ENCODE data around the gene SLC39A2.
"Not testable (repeated sequence)": the region's sequence is repeated elsewhere in the genome, so short reads cannot be mapped to it uniquely, and the experiment has no call there.

The SLC39A2 gene

GRCh38 chr14:21039585-21040369 lies 40.7 kb downstream of the SLC39A2 start:
- TF ChIP-seq TARDBP (IDR thresholded peaks at IDR 0.05), result no peak
- CTCF ChIA-PET, result interaction anchor here (0.7 to 3.5 kb wide), 16 partner anchors 16 to 617 kb away, joined by 3 to 98 read pairs (median 5); no protein-coding TSS in a partner anchor
- DNase-seq (ENCODE audit: extremely low spot score), result peak; percentile 75
- POLR2A ChIA-PET, result interaction anchor here (0.8 to 1.9 kb wide), 3 partner anchors 25 to 43 kb away, joined by 3 to 18 read pairs (median 4); no protein-coding TSS in a partner anchor

DNA sequence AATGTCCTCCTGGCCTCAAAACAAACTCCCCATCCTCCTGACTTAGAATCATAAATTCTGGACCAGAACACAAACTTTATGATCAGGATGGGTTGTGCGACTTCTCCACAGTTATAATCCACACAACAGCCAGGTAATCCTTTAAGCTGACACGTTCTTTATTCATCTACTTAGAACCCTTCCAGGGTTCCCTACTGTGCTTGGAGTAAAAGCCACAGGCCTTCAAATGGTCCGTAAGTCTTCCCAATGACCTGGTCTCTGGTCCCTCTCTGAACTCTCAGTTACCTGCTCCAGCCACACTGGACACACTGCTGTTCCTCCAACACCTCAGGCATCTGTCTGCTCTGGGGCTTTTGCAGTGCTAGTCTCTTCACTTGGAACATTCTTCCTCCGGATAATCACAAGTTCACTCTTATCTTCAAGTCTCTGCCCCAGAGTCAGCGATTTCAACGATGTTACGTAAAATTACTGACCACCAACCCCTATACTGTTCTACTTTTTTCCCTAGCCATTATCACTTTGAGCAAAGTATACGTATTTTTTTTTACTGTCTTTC lies 41.4 kb downstream of the SLC39A2 start:
- TF ChIP-seq ZNF384 (IDR thresholded peaks at IDR 0.05), result no peak
- no peak for TF ChIP-seq ELF4 (IDR thresholded peaks at IDR 0.05)
- TF ChIP-seq ARNT (IDR thresholded peaks at IDR 0.05), result no peak
- ChIA-PET CTCF (interaction anchor here (0.6 to 3.5 kb wide), 16 partner anchors 17 to 618 kb away, joined by 3 to 98 read pairs (median 5); no protein-coding TSS in a partner anchor), POLR2A (interaction anchor here (0.8 to 1.9 kb wide), 3 partner anchors 26 to 44 kb away, joined by 3 to 18 read pairs (median 4); no protein-coding TSS in a partner anchor)
- DNase-seq (ENCODE audit: extremely low spot score), result no peak

DNA sequence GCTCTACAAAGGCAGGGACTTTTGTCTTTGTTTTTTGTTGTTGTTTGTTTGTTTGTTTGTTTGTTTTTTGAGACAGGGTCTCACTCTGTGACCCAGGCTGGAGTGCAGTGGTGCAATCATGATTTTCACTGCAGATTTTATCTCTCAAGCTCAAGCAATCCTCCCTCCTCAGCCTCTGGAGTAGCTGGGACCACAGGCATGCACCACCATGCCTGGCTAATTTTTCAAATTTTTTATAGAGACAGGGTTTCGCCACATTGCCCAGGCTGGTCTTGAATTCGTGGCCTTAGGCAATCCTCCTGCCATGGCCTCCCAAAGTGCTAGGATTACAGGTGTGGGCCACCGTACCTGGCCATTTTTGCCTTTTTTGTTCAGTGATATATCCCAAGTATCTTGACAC lies 41.8 kb downstream of the SLC39A2 start:
- POLR2A ChIA-PET, result interaction anchor here (1.4 to 1.9 kb wide), 2 partner anchors 26 kb away, joined by 3 to 18 read pairs; no protein-coding TSS in a partner anchor
- not testable (repeated sequence) for DNase-seq (ENCODE audit: extremely low spot score)
- CTCF ChIA-PET, result interaction anchor here (0.6 to 3.5 kb wide), 9 partner anchors 21 to 217 kb away, joined by 3 to 98 read pairs (median 6); no protein-coding TSS in a partner anchor

DNA sequence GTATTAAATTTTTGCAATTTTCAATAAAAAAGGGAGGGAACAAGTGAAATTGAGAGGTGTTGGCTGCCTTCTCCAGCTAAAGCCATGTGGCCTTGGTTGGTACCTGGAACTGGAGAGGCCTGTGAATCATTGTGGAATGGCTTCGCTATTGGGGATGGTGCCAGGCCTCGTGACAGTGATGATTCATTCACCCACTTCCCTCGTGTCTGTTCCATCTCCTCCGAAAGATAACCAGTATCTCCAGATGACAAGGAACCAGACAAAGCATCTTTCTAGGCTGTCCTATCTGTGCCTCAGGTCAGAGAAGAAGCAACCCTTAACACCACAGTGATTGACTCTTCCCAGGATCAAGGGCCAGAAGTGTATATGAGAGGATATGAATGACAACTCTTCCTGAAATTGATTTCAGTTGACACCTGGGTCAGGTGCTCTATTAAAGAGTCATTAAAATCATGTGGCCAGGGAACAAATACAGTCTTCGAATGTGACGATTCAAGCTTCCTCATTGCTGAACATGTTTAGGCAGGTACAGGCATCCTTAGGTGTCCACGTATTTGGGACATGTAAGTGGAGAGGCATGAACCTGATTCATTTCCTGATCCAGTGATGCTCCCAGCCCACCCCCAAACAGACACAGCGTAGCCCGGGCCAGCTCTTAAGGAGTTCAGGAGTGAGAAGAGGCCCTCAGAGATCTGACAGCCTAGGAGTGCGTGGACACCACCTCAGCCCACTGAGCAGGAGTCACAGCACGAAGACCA lies 42.8 kb downstream of the SLC39A2 start, which contains the start of gene RNASE7:
Gene RNASE7 (plus strand): TSS at position 687 of the 758 bp plus-strand sequence. CDS start 631 bp downstream, outside the sequence.
- CTCF ChIA-PET, result interaction anchor here (3.5 kb wide), 1 partner anchor 26 kb away, joined by 98 read pairs; no protein-coding TSS in a partner anchor
- no peak for TF ChIP-seq TARDBP (IDR thresholded peaks at IDR 0.05)
- TF ChIP-seq SUZ12 (IDR thresholded peaks at IDR 0.05), result no peak
- TF ChIP-seq FOXK2 (IDR thresholded peaks at IDR 0.05), result no peak
- no peak for TF ChIP-seq FOXA1 (IDR thresholded peaks at IDR 0.05)
- no peak for TF ChIP-seq FOXM1 (IDR thresholded peaks at IDR 0.05; ENCODE audit: borderline replicate concordance)
- no peak for TF ChIP-seq BHLHE40 (IDR thresholded peaks at IDR 0.05; ENCODE audit: borderline replicate concordance)
- no peak for TF ChIP-seq PKNOX1 (IDR thresholded peaks at IDR 0.05)
- TF ChIP-seq L3MBTL2 (conservative IDR thresholded peaks at IDR 0.05), result no peak
- TF ChIP-seq ELF4 (IDR thresholded peaks at IDR 0.05), result no peak
- TF ChIP-seq NFRKB (IDR thresholded peaks at IDR 0.05), result no peak
- TF ChIP-seq ZNF384 (IDR thresholded peaks at IDR 0.05), result no peak
- no peak for TF ChIP-seq HDGF (IDR thresholded peaks at IDR 0.05; ENCODE audit: borderline replicate concordance)
- TF ChIP-seq SP1 (IDR thresholded peaks at IDR 0.05), result no peak
- TF ChIP-seq LEF1 (IDR thresholded peaks at IDR 0.05; ENCODE audit: borderline replicate concordance), result no peak
- DNase-seq (ENCODE audit: extremely low spot score), result no peak
- POLR2A ChIA-PET, result interaction anchor here (1.4 kb wide), 1 partner anchor 27 kb away, joined by 3 read pairs; no protein-coding TSS in a partner anchor

DNA sequence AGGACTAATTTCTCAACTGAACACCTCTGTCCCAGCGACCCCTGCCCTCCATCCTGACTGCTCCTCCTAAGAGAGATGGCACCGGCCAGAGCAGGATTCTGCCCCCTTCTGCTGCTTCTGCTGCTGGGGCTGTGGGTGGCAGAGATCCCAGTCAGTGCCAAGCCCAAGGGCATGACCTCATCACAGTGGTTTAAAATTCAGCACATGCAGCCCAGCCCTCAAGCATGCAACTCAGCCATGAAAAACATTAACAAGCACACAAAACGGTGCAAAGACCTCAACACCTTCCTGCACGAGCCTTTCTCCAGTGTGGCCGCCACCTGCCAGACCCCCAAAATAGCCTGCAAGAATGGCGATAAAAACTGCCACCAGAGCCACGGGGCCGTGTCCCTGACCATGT lies 43.8 kb downstream of the SLC39A2 start:
- ChIA-PET POLR2A (interaction anchor here (1.4 kb wide), 1 partner anchor 62 kb away, joined by 3 read pairs; no protein-coding TSS in a partner anchor), CTCF (interaction anchor here (0.7 to 1.8 kb wide), 3 partner anchors 24 to 44 kb away, joined by 3 to 17 read pairs (median 3); no protein-coding TSS in a partner anchor)
- no peak for DNase-seq (ENCODE audit: extremely low spot score)
- TF ChIP-seq SUZ12 (IDR thresholded peaks at IDR 0.05), result no peak
- TF ChIP-seq LEF1 (IDR thresholded peaks at IDR 0.05; ENCODE audit: borderline replicate concordance), result no peak
- no peak for TF ChIP-seq SP1 (IDR thresholded peaks at IDR 0.05)

DNA sequence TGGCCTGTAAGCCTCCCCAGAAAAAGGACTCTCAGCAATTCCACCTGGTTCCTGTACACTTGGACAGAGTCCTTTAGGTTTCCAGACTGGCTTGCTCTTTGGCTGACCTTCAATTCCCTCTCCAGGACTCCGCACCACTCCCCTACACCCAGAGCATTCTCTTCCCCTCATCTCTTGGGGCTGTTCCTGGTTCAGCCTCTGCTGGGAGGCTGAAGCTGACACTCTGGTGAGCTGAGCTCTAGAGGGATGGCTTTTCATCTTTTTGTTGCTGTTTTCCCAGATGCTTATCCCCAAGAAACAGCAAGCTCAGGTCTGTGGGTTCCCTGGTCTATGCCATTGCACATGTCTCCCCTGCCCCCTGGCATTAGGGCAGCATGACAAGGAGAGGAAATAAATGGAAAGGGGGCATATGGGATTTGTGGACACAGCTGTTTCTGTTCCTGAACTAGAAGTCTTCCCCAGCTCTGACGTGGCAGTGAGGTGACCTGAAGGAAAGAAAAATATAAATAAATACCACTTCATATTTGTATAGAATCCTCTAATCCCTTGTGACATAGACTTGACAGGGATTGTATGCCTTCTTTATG lies 44.4 kb downstream of the SLC39A2 start:
- no peak for TF ChIP-seq LEF1 (IDR thresholded peaks at IDR 0.05; ENCODE audit: borderline replicate concordance)
- POLR2A ChIA-PET, result interaction anchor here (0.9 to 1.4 kb wide), 2 partner anchors 28 to 61 kb away, joined by 3 read pairs; no protein-coding TSS in a partner anchor
- DNase-seq (ENCODE audit: extremely low spot score), result no peak
- CTCF ChIA-PET, result interaction anchor here (0.6 to 1.8 kb wide), 6 partner anchors 15 to 43 kb away, joined by 3 to 17 read pairs (median 3); no protein-coding TSS in a partner anchor

DNA sequence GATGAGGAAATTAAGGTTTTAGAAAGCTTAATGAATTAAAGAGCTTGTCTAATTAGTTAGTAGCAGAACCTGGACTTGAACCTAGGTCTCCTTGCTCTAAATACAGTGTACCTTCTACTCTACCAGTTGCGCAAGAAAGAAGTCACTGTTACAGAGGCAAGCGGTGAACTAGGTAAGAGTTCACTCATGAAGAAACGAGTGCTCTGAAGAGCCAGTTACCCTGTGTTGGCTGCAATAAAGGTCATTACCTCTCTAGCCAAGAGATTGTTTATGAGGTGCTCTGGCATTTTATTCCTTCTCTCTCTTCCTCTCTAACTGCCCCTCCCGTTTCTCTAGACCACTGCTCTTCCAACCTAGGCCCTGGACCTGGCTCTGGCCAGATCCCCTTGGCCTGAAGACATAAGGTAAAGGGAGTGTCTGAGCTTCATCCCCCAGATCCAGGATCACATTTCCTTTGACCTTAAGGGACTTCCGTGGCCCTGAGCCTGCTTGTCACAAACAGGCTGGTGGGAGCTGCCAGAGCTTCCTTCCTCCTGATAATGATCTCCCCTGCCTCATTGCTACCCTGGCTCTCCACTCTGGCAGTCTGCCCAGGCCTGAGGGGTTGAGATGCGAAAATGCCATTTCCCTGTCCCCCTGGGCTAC lies 45.0 kb downstream of the SLC39A2 start:
- no peak for TF ChIP-seq BHLHE40 (IDR thresholded peaks at IDR 0.05; ENCODE audit: borderline replicate concordance)
- TF ChIP-seq SUZ12 (IDR thresholded peaks at IDR 0.05), result no peak
- no peak for TF ChIP-seq L3MBTL2 (conservative IDR thresholded peaks at IDR 0.05)
- TF ChIP-seq NFRKB (IDR thresholded peaks at IDR 0.05), result no peak
- ChIA-PET POLR2A (interaction anchor here (0.9 to 1.4 kb wide), 2 partner anchors 28 to 61 kb away, joined by 3 read pairs; no protein-coding TSS in a partner anchor), CTCF (interaction anchor here (0.6 to 1.8 kb wide), 6 partner anchors 14 to 60 kb away, joined by 3 to 17 read pairs (median 4); no protein-coding TSS in a partner anchor)
- DNase-seq (ENCODE audit: extremely low spot score), result no peak
